Pancreas (tissue), 10 donors: Measurements from ENCODE around the gene B3GNT8. TPM values are rescaled to one million over a fixed set of nuclear protein-coding genes. Genes with fewer than 3 reads are reported as not detected.
"Not testable (repeated sequence)": the region's sequence is repeated elsewhere in the genome, so short reads cannot be mapped to it uniquely, and the experiment has no call there.

Source experiments
- ATAC-seq, 4 donors: fragments of 200-7000 bp; cut with Tn5 transposase; one replicate each; pipeline versions ENCODE4 v1.8.0 to v1.9.1; 2020; ENCODE audit warnings: mild to moderate bottlenecking in 4 of 4, moderate library complexity in 4 of 4
- DNase-seq, 6 donors: peaks; one replicate each; pipeline ENCODE4 v3.0.0-alpha.2; 2020
- FAIRE-seq: peaks from 2 replicates; lab custom pipeline; 2012; peaks lifted over from hg19 to GRCh38; lab: Jason Lieb, UNC
- H3K27ac ChIP-seq, 4 donors: fragments of 200-600 bp; sonication (generic); 1 replicate in 3 of 4; 2 replicates in 1 of 4; pipeline versions ENCODE4 v1.5.0 to v1.8.0; 2020
- H3K27me3 ChIP-seq, 4 donors: fragments of 200-600 bp; one replicate each; pipeline ENCODE4 v1.8.0; 2021
- H3K36me3 ChIP-seq, 3 donors: fragments of 200-600 bp; sonication (generic) in 1 of 3; one replicate each; pipeline versions ENCODE4 v1.5.0 to v1.8.0; 2020 to 2021
- H3K4me1 ChIP-seq, 3 donors: fragments of 200-600 bp; one replicate each; pipeline ENCODE4 v1.8.0; 2021
- H3K4me3 ChIP-seq, 4 donors: fragments of 200-600 bp; sonication (generic) in 2 of 4; one replicate each; pipeline versions ENCODE4 v1.5.0 to v1.8.0; 2020 to 2021
- H3K9me3 ChIP-seq, 4 donors: fragments of 200-600 bp; one replicate each; pipeline ENCODE4 v1.8.0; 2021
- CTCF ChIP-seq, 4 donors: fragments of 200-600 bp; sonication (generic) in 3 of 4; IDR thresholded peaks; one replicate each; pipeline versions ENCODE4 v1.5.0 to v1.8.0; 2021; ENCODE audit warnings: antibody characterized with exemption in 4 of 4
- WGBS, 2 donors: extraction: QIAGEN DNeasy Blood & Tissue Kit; methylation state at CpG; one replicate each; pipeline ENCODE4 v1.1.7; 2013; 5-methylcytosine and 5-hydroxymethylcytosine counted together
- intact Hi-C, 3 donors: fragments of 100-400 bp; cut with DNase I; formaldehyde crosslinking; loops; one replicate each; pipeline versions ENCODE4 v1.11.1 to v1.14.2; 2022
- polyA plus RNA-seq, 2 donors: library from polyadenylated mRNA; stranded (reverse); fragments of 200-250 nt; gene quantifications; one replicate each; pipeline ENCODE4 v1.2.3, GENCODE V29; 2013
- total RNA-seq, 6 donors: library from RNA; stranded (reverse); fragmentation: NEBNext Ultra II Directional in 4 of 6; extraction: Animal tissue kit (Norgen Biotek cat#: 25700) in 4 of 6; gene quantifications; one replicate each; pipeline versions ENCODE4 v1.2.1 to v1.2.4, GENCODE V29; 2021 to 2023
- donor health status: healthy with polysubstance abuse.
- donor health status: DM: no; HTN: no; CAD: no; lungs with moderate emphysema.
- donor health status: DM: no; HTN: no; CAD: no.
- donor health status: control.
- donor health status: control.
- donor health status: Bipolar disorder and iron deficiency.
- donor health status: DM: yes; HTN: yes; CAD: no.
- donor health status: DM: no; HTN: no; CAD: no.
- donor health status: DM: no; HTN: no; CAD: no.
- donor health status: DM: yes; HTN: yes; CAD: no.

The B3GNT8 gene
- total and polyA plus RNA-seq, 8 donors: 0.41 to 4.5 (median 1.5) TPM

- ATAC-seq (no peak), FAIRE-seq (no peak), DNase-seq (no peak)
- 69 to 80% methylated on average over 6 of the region's 6 CpGs for WGBS, 2 donors
- Histone ChIP-seq H3K4me3 (peak overlapping the region in 1 of 4 donors; percentile 87), H3K27ac (no peak overlapping the region), H3K27me3 (no peaks in the 10 kb centered on the region), H3K36me3 (peaks cover 0 to 18% (median 6%) of the 10 kb centered on the region in 3 donors), H3K9me3 (no peaks in the 10 kb centered on the region), H3K4me1 (peaks cover 0 to 16% (median 9%) of the 10 kb centered on the region in 3 donors)
- intact Hi-C loops: no loop called here
- no peak for TF ChIP-seq CTCF (IDR thresholded peaks at IDR 0.05)
Observed at GRCh38 chr19:41395355-41395754, 31.8 kb downstream of the B3GNT8 start.

GRCh38 chr19:41392775-41393174 lies 34.4 kb downstream of the B3GNT8 start:
- Histone ChIP-seq H3K4me1 (peaks cover 0 to 9% (median 7%) of the 10 kb centered on the region in 3 donors), H3K4me3 (no peak overlapping the region), H3K9me3 (no peaks in the 10 kb centered on the region), H3K36me3 (peaks cover 0 to 36% (median 8%) of the 10 kb centered on the region in 3 donors), H3K27me3 (no peaks in the 10 kb centered on the region), H3K27ac (no peak overlapping the region)
- TF ChIP-seq CTCF (IDR thresholded peaks at IDR 0.05): no peak
- no peak for ATAC-seq
- no peak for DNase-seq
- FAIRE-seq: no peak
- intact Hi-C loops: no loop called here
- 59 to 66% methylated on average over 11 to 12 of the region's 12 CpGs for WGBS, 2 donors

- Histone ChIP-seq H3K36me3 (peaks cover 0 to 36% (median 8%) of the 10 kb centered on the region in 3 donors), H3K27ac (no peak overlapping the region), H3K9me3 (no peaks in the 10 kb centered on the region), H3K27me3 (no peaks in the 10 kb centered on the region), H3K4me1 (peaks cover 0 to 9% (median 7%) of the 10 kb centered on the region in 3 donors), H3K4me3 (no peak overlapping the region)
- FAIRE-seq (no peak), DNase-seq (no peak), ATAC-seq (no peak)
- TF ChIP-seq CTCF (IDR thresholded peaks at IDR 0.05): no peak
- intact Hi-C loops: no loop called here
- WGBS, 2 donors: 88 to 93% methylated on average over 11 of the region's 11 CpGs
Observed at GRCh38 chr19:41391618-41392017, 35.6 kb downstream of the B3GNT8 start.

GRCh38 chr19:41386442-41386841 lies 40.7 kb downstream of the B3GNT8 start:
- Histone ChIP-seq H3K27me3 (no peaks in the 10 kb centered on the region), H3K4me1 (no peaks in the 10 kb centered on the region), H3K9me3 (no peaks in the 10 kb centered on the region), H3K36me3 (peaks cover 0 to 29% (median 11%) of the 10 kb centered on the region in 3 donors), H3K27ac (no peak overlapping the region), H3K4me3 (no peak overlapping the region)
- intact Hi-C loops: no loop called here
- TF ChIP-seq CTCF (IDR thresholded peaks at IDR 0.05): no peak
- FAIRE-seq: no peak
- DNase-seq: no peak
- ATAC-seq: peak in 2 of 4 donors; percentile 19 to 47
- WGBS, 2 donors: 86 to 93% methylated on average over 13 of the region's 13 CpGs

GRCh38 chr19:41384351-41384750 lies 42.8 kb downstream of the B3GNT8 start:
- 89 to 92% methylated on average over 5 of the region's 5 CpGs for WGBS, 2 donors

GRCh38 chr19:41381536-41381935 lies 45.6 kb downstream of the B3GNT8 start:
- H3K36me3 ChIP-seq, H3K4me1 ChIP-seq, ATAC-seq, DNase-seq, H3K27ac ChIP-seq, H3K27me3 ChIP-seq, intact Hi-C loops, FAIRE-seq, H3K4me3 ChIP-seq, H3K9me3 ChIP-seq: not testable (repeated sequence)
- 93 to 94% methylated on average over 8 of the region's 8 CpGs for WGBS, 2 donors

More at GRCh38 chr19:41384351-41384750, 42.8 kb downstream of the B3GNT8 start:
- DNase-seq: no peak
- FAIRE-seq: no peak
- no peak for TF ChIP-seq CTCF (IDR thresholded peaks at IDR 0.05)
- intact Hi-C loops: no loop called here
- no peaks in the 10 kb centered on the region for H3K27me3 ChIP-seq
- H3K4me3 ChIP-seq: no peak overlapping the region
- H3K9me3 ChIP-seq: no peaks in the 10 kb centered on the region
- no peaks in the 10 kb centered on the region for H3K4me1 ChIP-seq
- H3K27ac ChIP-seq: no peak overlapping the region
- no peak for ATAC-seq
- peaks cover 0 to 12% (median 3%) of the 10 kb centered on the region in 3 donors for H3K36me3 ChIP-seq
